ENCODE data around the gene NYNRIN.
"Not testable (repeated sequence)": the region's sequence is repeated elsewhere in the genome, so short reads cannot be mapped to it uniquely, and the experiment has no call there.

The NYNRIN gene

GRCh38 chr14:24368562-24369252, 30.1 kb upstream of the NYNRIN start:
- POLR2A ChIA-PET: interaction anchor here (0.6 to 1.1 kb wide), 2 partner anchors 37 to 63 kb away, joined by 3 read pairs; no protein-coding TSS in a partner anchor
- peaks cover 0 to 33% (median 32%) of the 10 kb centered on the region in 4 experiments for H3K4me1 ChIP-seq (ENCODE audit: control extremely low read depth in 1 of 4, control insufficient read depth in 4 of 4, insufficient read depth in 4 of 4, low read length in 3 of 4)
- H3K27ac ChIP-seq (ENCODE audit: insufficient read depth in 1 of 2, low read depth in 1 of 2, low read length in 2 of 2, poor library complexity in 1 of 2, severe bottlenecking in 2 of 2): no peak overlapping the region

GRCh38 chr14:24369463-24369862, 29.3 kb upstream of the NYNRIN start:
- H3K36me3 ChIP-seq (ENCODE audit: control insufficient read depth in 4 of 4, insufficient read depth in 4 of 4, low read length in 3 of 4): no peaks in the 10 kb centered on the region
- H3K27ac ChIP-seq (ENCODE audit: insufficient read depth in 1 of 2, low read depth in 1 of 2, low read length in 2 of 2, poor library complexity in 1 of 2, severe bottlenecking in 2 of 2): no peak overlapping the region
- ChIA-PET POLR2A (no interaction called here), CTCF (interaction anchor here (1.2 to 6.2 kb wide), 8 partner anchors 20 to 67 kb away, joined by 3 to 55 read pairs (median 10); partner anchors contain the start of genes CBLN3 and KHNYN)
- H3K4me1 ChIP-seq (ENCODE audit: control extremely low read depth in 1 of 4, control insufficient read depth in 4 of 4, insufficient read depth in 4 of 4, low read length in 3 of 4): peaks cover 0 to 33% (median 32%) of the 10 kb centered on the region in 4 experiments
- WGBS (ENCODE audit: insufficient coverage): 98% methylated on average over 9 of the region's 20 CpGs
- H3K27me3 ChIP-seq (replicated peaks in 2 of 5; ENCODE audit: control insufficient read depth in 4 of 5, insufficient read depth in 5 of 5, low read length in 4 of 5): peaks cover 0 to 23% (median 6%) of the 10 kb centered on the region in 5 experiments
- H3K9me3 ChIP-seq (ENCODE audit: control extremely low read depth in 1 of 5, control insufficient read depth in 4 of 5, insufficient read depth in 2 of 5, low read depth in 1 of 5, low read length in 4 of 5): no peaks in the 10 kb centered on the region
- H3K4me3 ChIP-seq (ENCODE audit: control insufficient read depth in 1 of 7, extremely low read depth in 1 of 7, insufficient read depth in 4 of 7, low read depth in 2 of 7, low read length in 6 of 7): peak overlapping the region in 2 of 7 experiments; percentile 46 to 69
- no peak for DNase-seq

More at GRCh38 chr14:24368562-24369252, 30.1 kb upstream of the NYNRIN start:
- Histone ChIP-seq H3K4me3 (ENCODE audit: control insufficient read depth in 1 of 7, extremely low read depth in 1 of 7, insufficient read depth in 4 of 7, low read depth in 2 of 7, low read length in 6 of 7) (peak overlapping the region; percentile 21 to 69 (median 55)), H3K27me3 (replicated peaks in 2 of 5; ENCODE audit: control insufficient read depth in 4 of 5, insufficient read depth in 5 of 5, low read length in 4 of 5) (peaks cover 0 to 23% (median 6%) of the 10 kb centered on the region in 5 experiments), H3K36me3 (ENCODE audit: control insufficient read depth in 4 of 4, insufficient read depth in 4 of 4, low read length in 3 of 4) (no peaks in the 10 kb centered on the region), H3K9me3 (ENCODE audit: control extremely low read depth in 1 of 5, control insufficient read depth in 4 of 5, insufficient read depth in 2 of 5, low read depth in 1 of 5, low read length in 4 of 5) (no peaks in the 10 kb centered on the region)
- DNase-seq: peak; percentile 76 to 93 (median 92)
- CTCF ChIA-PET: interaction anchor here (1.0 to 3.2 kb wide), 5 partner anchors 35 to 93 kb away, joined by 3 to 18 read pairs (median 4); no protein-coding TSS in a partner anchor
- 3% methylated on average over 27 of the region's 52 CpGs for WGBS (ENCODE audit: insufficient coverage)

- H3K27me3 ChIP-seq (replicated peaks in 2 of 5; ENCODE audit: control insufficient read depth in 4 of 5, insufficient read depth in 5 of 5, low read length in 4 of 5): peaks cover 0 to 23% (median 6%) of the 10 kb centered on the region in 5 experiments
These were observed 28.7 kb upstream of the NYNRIN start for GRCh38 chr14:24369907-24370687.

GRCh38 chr14:24370748-24371147, 28.1 kb upstream of the NYNRIN start:
- H3K27ac ChIP-seq (ENCODE audit: insufficient read depth in 1 of 2, low read depth in 1 of 2, low read length in 2 of 2, poor library complexity in 1 of 2, severe bottlenecking in 2 of 2): no peak overlapping the region
- H3K36me3 ChIP-seq (ENCODE audit: control insufficient read depth in 4 of 4, insufficient read depth in 4 of 4, low read length in 3 of 4): no peaks in the 10 kb centered on the region
- WGBS (ENCODE audit: insufficient coverage): no CpG with 5 or more reads among the region's 1 CpG
- no peaks in the 10 kb centered on the region for H3K9me3 ChIP-seq (ENCODE audit: control extremely low read depth in 1 of 5, control insufficient read depth in 4 of 5, insufficient read depth in 2 of 5, low read depth in 1 of 5, low read length in 4 of 5)
- no peak overlapping the region for H3K4me3 ChIP-seq (ENCODE audit: control insufficient read depth in 1 of 7, extremely low read depth in 1 of 7, insufficient read depth in 4 of 7, low read depth in 2 of 7, low read length in 6 of 7)
- peaks cover 0 to 33% (median 32%) of the 10 kb centered on the region in 4 experiments for H3K4me1 ChIP-seq (ENCODE audit: control extremely low read depth in 1 of 4, control insufficient read depth in 4 of 4, insufficient read depth in 4 of 4, low read length in 3 of 4)
- peaks cover 0 to 23% (median 6%) of the 10 kb centered on the region in 5 experiments for H3K27me3 ChIP-seq (replicated peaks in 2 of 5; ENCODE audit: control insufficient read depth in 4 of 5, insufficient read depth in 5 of 5, low read length in 4 of 5)
- CTCF ChIA-PET: interaction anchor here (0.8 to 6.2 kb wide), 16 partner anchors 8 to 68 kb away, joined by 3 to 55 read pairs (median 6); partner anchors contain the start of genes ADCY4, CBLN3 and KHNYN
- DNase-seq: no peak
- POLR2A ChIA-PET: interaction anchor here (0.6 to 1.0 kb wide), 2 partner anchors 20 to 123 kb away, joined by 3 read pairs; no protein-coding TSS in a partner anchor

More at GRCh38 chr14:24369907-24370687, 28.7 kb upstream of the NYNRIN start:
- no peak for DNase-seq
- ChIA-PET CTCF (interaction anchor here (0.8 to 6.2 kb wide), 14 partner anchors 8 to 68 kb away, joined by 3 to 55 read pairs (median 6); partner anchors contain the start of genes ADCY4, CBLN3 and KHNYN), POLR2A (interaction anchor here (1.0 kb wide), 1 partner anchor 21 kb away, joined by 3 read pairs; no protein-coding TSS in a partner anchor)
- WGBS (ENCODE audit: insufficient coverage): over 99% methylated on average over 30 of the region's 32 CpGs
- H3K4me1 ChIP-seq (ENCODE audit: control extremely low read depth in 1 of 4, control insufficient read depth in 4 of 4, insufficient read depth in 4 of 4, low read length in 3 of 4): peaks cover 0 to 33% (median 32%) of the 10 kb centered on the region in 4 experiments
- H3K36me3 ChIP-seq (ENCODE audit: control insufficient read depth in 4 of 4, insufficient read depth in 4 of 4, low read length in 3 of 4): no peaks in the 10 kb centered on the region
- H3K4me3 ChIP-seq (ENCODE audit: control insufficient read depth in 1 of 7, extremely low read depth in 1 of 7, insufficient read depth in 4 of 7, low read depth in 2 of 7, low read length in 6 of 7): no peak overlapping the region
- no peaks in the 10 kb centered on the region for H3K9me3 ChIP-seq (ENCODE audit: control extremely low read depth in 1 of 5, control insufficient read depth in 4 of 5, insufficient read depth in 2 of 5, low read depth in 1 of 5, low read length in 4 of 5)
- no peak overlapping the region for H3K27ac ChIP-seq (ENCODE audit: insufficient read depth in 1 of 2, low read depth in 1 of 2, low read length in 2 of 2, poor library complexity in 1 of 2, severe bottlenecking in 2 of 2)

GRCh38 chr14:24371605-24372004, 27.2 kb upstream of the NYNRIN start:
- WGBS (ENCODE audit: insufficient coverage): no CpG with 5 or more reads among the region's 3 CpGs
- Histone ChIP-seq H3K27me3 (replicated peaks in 2 of 5; ENCODE audit: control insufficient read depth in 4 of 5, insufficient read depth in 5 of 5, low read length in 4 of 5) (peaks cover 0 to 16% (median 4%) of the 10 kb centered on the region in 5 experiments), H3K4me1 (ENCODE audit: control extremely low read depth in 1 of 4, control insufficient read depth in 4 of 4, insufficient read depth in 4 of 4, low read length in 3 of 4) (peaks cover 0 to 30% (median 28%) of the 10 kb centered on the region in 4 experiments)
- H3K4me3 ChIP-seq (ENCODE audit: control insufficient read depth in 1 of 7, extremely low read depth in 1 of 7, insufficient read depth in 4 of 7, low read depth in 2 of 7, low read length in 6 of 7); H3K27ac ChIP-seq (ENCODE audit: insufficient read depth in 1 of 2, low read depth in 1 of 2, low read length in 2 of 2, poor library complexity in 1 of 2, severe bottlenecking in 2 of 2); POLR2A ChIA-PET; DNase-seq; H3K9me3 ChIP-seq (ENCODE audit: control extremely low read depth in 1 of 5, control insufficient read depth in 4 of 5, insufficient read depth in 2 of 5, low read depth in 1 of 5, low read length in 4 of 5); H3K36me3 ChIP-seq (ENCODE audit: control insufficient read depth in 4 of 4, insufficient read depth in 4 of 4, low read length in 3 of 4): not testable (repeated sequence)
- CTCF ChIA-PET: interaction anchor here (1.1 to 6.2 kb wide), 16 partner anchors 9 to 65 kb away, joined by 3 to 55 read pairs (median 6); partner anchors contain the start of genes ADCY4, CBLN3 and KHNYN

- H3K9me3 ChIP-seq (ENCODE audit: control extremely low read depth in 1 of 5, control insufficient read depth in 4 of 5, insufficient read depth in 2 of 5, low read depth in 1 of 5, low read length in 4 of 5): no peaks in the 10 kb centered on the region
- H3K36me3 ChIP-seq (ENCODE audit: control insufficient read depth in 4 of 4, insufficient read depth in 4 of 4, low read length in 3 of 4): no peaks in the 10 kb centered on the region
- H3K27me3 ChIP-seq (replicated peaks in 2 of 5; ENCODE audit: control insufficient read depth in 4 of 5, insufficient read depth in 5 of 5, low read length in 4 of 5): peaks cover 0 to 4% (median 0%) of the 10 kb centered on the region in 5 experiments
- no peak for DNase-seq
- ChIA-PET CTCF (interaction anchor here (0.8 to 6.2 kb wide), 11 partner anchors 8 to 58 kb away, joined by 3 to 55 read pairs (median 5); partner anchors contain the start of genes CBLN3 and KHNYN), POLR2A (no interaction called here)
- WGBS (ENCODE audit: insufficient coverage): 97% methylated on average over 8 of the region's 12 CpGs
- no peak overlapping the region for H3K4me3 ChIP-seq (ENCODE audit: control insufficient read depth in 1 of 7, extremely low read depth in 1 of 7, insufficient read depth in 4 of 7, low read depth in 2 of 7, low read length in 6 of 7)
- H3K4me1 ChIP-seq (ENCODE audit: control extremely low read depth in 1 of 4, control insufficient read depth in 4 of 4, insufficient read depth in 4 of 4, low read length in 3 of 4): peaks cover 0 to 31% (median 23%) of the 10 kb centered on the region in 4 experiments
- no peak overlapping the region for H3K27ac ChIP-seq (ENCODE audit: insufficient read depth in 1 of 2, low read depth in 1 of 2, low read length in 2 of 2, poor library complexity in 1 of 2, severe bottlenecking in 2 of 2)
These were observed 25.9 kb upstream of the NYNRIN start for GRCh38 chr14:24372701-24373416.
